Caco-2 (cell line): ENCODE results near the gene ADCY1. TPM values are rescaled to one million over a fixed set of nuclear protein-coding genes. Genes with fewer than 3 reads are reported as not detected.

Source experiments
- BruUV-seq: library from RNA; stranded (reverse); fragments of 400-500 nt; replicated peaks from 2 replicates; lab custom pipeline; 2021; lab: Mats Ljungman, UMichigan
- CTCF ChIA-PET: fragments of 300-600 bp; sonication (Branson Sonifier 250); formaldehyde crosslinking; loops from one replicate; lab custom pipeline; 2022; ENCODE audit warnings: antibody characterized with exemption; lab: Charles Lee
- POLR2A ChIA-PET: fragments of 300-600 bp; sonication (Branson Sonifier 250); formaldehyde crosslinking; loops from one replicate; lab custom pipeline; 2022; ENCODE audit warnings: antibody characterized with exemption; lab: Charles Lee
- DNase-seq, 2 experiments: peaks; one replicate each; pipeline versions ENCODE4 v3.0.0 to v3.0.0-alpha.2; 2020 to 2022
- H3K27me3 ChIP-seq: replicated peaks from 2 replicates; pipeline ENCODE4 v1.6.0; 2011; ENCODE audit warnings: low read length; ENCODE audit not compliant: control insufficient read depth, insufficient read depth
- H3K36me3 ChIP-seq: 2 replicates; pipeline ENCODE4 v1.5.1; 2011; ENCODE audit warnings: low read length; ENCODE audit not compliant: control insufficient read depth, insufficient read depth
- H3K4me1 ChIP-seq: fragments of 250-450 bp; sonication (Bioruptor Pico); 2 replicates; pipeline ENCODE4 v1.5.1; 2020; ENCODE audit warnings: mild to moderate bottlenecking
- H3K4me3 ChIP-seq: 2 replicates; pipeline ENCODE4 v1.5.1; 2011; ENCODE audit warnings: low read depth, mild to moderate bottlenecking, control low read depth, low read length
- H3K9me3 ChIP-seq: fragments of 250-450 bp; sonication (Bioruptor Pico); 2 replicates; pipeline ENCODE4 v1.5.1; 2020; ENCODE audit warnings: mild to moderate bottlenecking, moderate library complexity
- H3K27ac Mint-ChIP-seq: one replicate; pipeline ENCODE4 v1.8.0; 2022; ENCODE audit warnings: mixed read lengths; ENCODE audit not compliant: unreplicated experiment
- H3K27me3 Mint-ChIP-seq: one replicate; pipeline ENCODE4 v1.8.0; 2022; ENCODE audit warnings: mixed read lengths; ENCODE audit not compliant: insufficient read depth, unreplicated experiment
- H3K36me3 Mint-ChIP-seq: one replicate; pipeline ENCODE4 v1.8.0; 2022; ENCODE audit warnings: mild to moderate bottlenecking, mixed read lengths; ENCODE audit not compliant: insufficient read depth, unreplicated experiment
- H3K4me1 Mint-ChIP-seq: one replicate; pipeline ENCODE4 v1.8.0; 2022; ENCODE audit warnings: low read depth, mixed read lengths; ENCODE audit not compliant: unreplicated experiment
- H3K4me3 Mint-ChIP-seq: one replicate; pipeline ENCODE4 v1.8.0; 2022; ENCODE audit warnings: mild to moderate bottlenecking, moderate library complexity, mixed read lengths; ENCODE audit not compliant: unreplicated experiment
- H3K9me3 Mint-ChIP-seq: one replicate; pipeline ENCODE4 v1.8.0; 2022; ENCODE audit warnings: mixed read lengths; ENCODE audit not compliant: unreplicated experiment
- CTCF ChIP-seq, 2 experiments: fragments of 200-600 bp in 1 of 2; IDR thresholded peaks; 1 replicate in 1 of 2; 2 replicates in 1 of 2; pipeline versions ENCODE4 v1.5.1 to v1.8.0; 2011 to 2022; ENCODE audit warnings: antibody characterized with exemption in 1 of 2, control low read depth in 1 of 2, inconsistent platforms in 1 of 2, low read depth in 1 of 2, low read length in 1 of 2, mild to moderate bottlenecking in 1 of 2, moderate library complexity in 1 of 2; ENCODE audit not compliant: insufficient read depth in 1 of 2, severe bottlenecking in 1 of 2, unreplicated experiment in 1 of 2
- intact Hi-C: fragments of 100-400 bp; cut with micrococcal nuclease; formaldehyde crosslinking; loops from one replicate; pipeline ENCODE4 v1.10.0; 2022; ENCODE audit not compliant: unreplicated experiment
- total RNA-seq: library from RNA; stranded (reverse); gene quantifications from 2 replicates; pipeline ENCODE4 v1.2.3, GENCODE V29; 2022

ADCY1 gene
- total RNA-seq, 1 experiment from 2014 or later = 2.9 TPM

- Mint-ChIP-seq H3K4me1 (peaks cover 18% of the 10 kb centered on the region), H3K4me3 (no peak overlapping the region), H3K27me3 (no peaks in the 10 kb centered on the region), H3K36me3 (no peaks in the 10 kb centered on the region), H3K27ac (no peak overlapping the region), H3K9me3 (peaks cover 23% of the 10 kb centered on the region)
- no peak overlapping the region for H3K4me3 ChIP-seq
- intact Hi-C loops = no loop called here
- no TSS peak for BruUV-seq
- no peak for DNase-seq
- no peaks in the 10 kb centered on the region for H3K36me3 ChIP-seq
- CTCF ChIA-PET = no interaction called here
- 0 out of 2 replicates have a peak, but pooled peaks cover 7% of the 10 kb centered on the region for H3K4me1 ChIP-seq
- H3K27me3 ChIP-seq = no peaks in the 10 kb centered on the region
- peaks cover 5% of the 10 kb centered on the region for H3K9me3 ChIP-seq
- no peak for TF ChIP-seq CTCF (IDR thresholded peaks at IDR 0.05; ENCODE audit: insufficient read depth in 1 of 2, low read depth in 1 of 2, low read length in 1 of 2, severe bottlenecking in 1 of 2, unreplicated experiment in 1 of 2)
- POLR2A ChIA-PET = interaction anchor here (0.7 kb wide), 2 partner anchors 621 to 673 kb away, joined by 3 read pairs; no protein-coding TSS in a partner anchor
Observed at GRCh38 chr7:45623157-45623556, 49.0 kb downstream of the ADCY1 start.

DNA sequence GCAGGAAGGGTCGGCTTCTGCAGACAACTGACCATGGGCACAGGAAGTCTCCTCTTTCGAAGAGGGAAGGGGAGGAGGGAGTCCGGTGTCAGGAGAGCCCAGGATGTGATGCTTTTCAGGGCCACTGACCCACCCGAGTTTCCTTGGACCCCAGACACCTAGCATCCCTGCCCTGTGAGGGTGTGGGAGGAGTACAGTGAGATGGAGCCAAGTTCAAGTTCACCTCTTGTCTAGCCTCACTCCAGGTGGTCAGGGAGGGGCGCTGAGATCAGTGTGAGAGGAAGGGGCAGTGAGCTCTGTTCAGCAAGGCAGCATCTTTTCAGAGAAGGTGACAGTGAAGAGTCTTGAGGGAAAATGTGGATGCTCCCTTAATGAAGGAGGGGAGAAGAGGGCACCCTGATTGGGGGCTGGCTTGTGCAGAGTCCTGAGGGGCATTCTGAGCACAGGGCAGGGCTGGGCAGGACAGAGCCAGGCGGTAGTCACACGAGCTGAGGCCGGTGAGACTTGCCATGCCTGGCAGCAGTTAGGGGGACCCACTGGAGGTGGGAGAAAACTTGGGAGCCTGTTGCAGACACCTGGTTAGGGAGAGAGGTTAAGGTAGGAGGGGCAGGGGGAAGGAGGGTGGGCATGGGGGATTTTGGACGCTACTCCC is 49.7 kb downstream of the ADCY1 start:
- TF ChIP-seq CTCF (IDR thresholded peaks at IDR 0.05; ENCODE audit: insufficient read depth in 1 of 2, low read depth in 1 of 2, low read length in 1 of 2, severe bottlenecking in 1 of 2, unreplicated experiment in 1 of 2) = no peak
- no peaks in the 10 kb centered on the region for H3K36me3 Mint-ChIP-seq
- H3K9me3 ChIP-seq = no peaks in the 10 kb centered on the region
- no peaks in the 10 kb centered on the region for H3K27me3 Mint-ChIP-seq
- CTCF ChIA-PET = no interaction called here
- peaks cover 18% of the 10 kb centered on the region for H3K4me1 Mint-ChIP-seq
- POLR2A ChIA-PET = no interaction called here
- no peak for DNase-seq
- no TSS peak for BruUV-seq
- H3K36me3 ChIP-seq = no peaks in the 10 kb centered on the region
- H3K4me3 ChIP-seq = no peak overlapping the region
- H3K27ac Mint-ChIP-seq = peak overlapping the region; percentile 16
- H3K9me3 Mint-ChIP-seq = peaks cover 19% of the 10 kb centered on the region
- H3K4me3 Mint-ChIP-seq = no peak overlapping the region
- H3K27me3 ChIP-seq = no peaks in the 10 kb centered on the region
- 0 out of 2 replicates have a peak, but pooled peaks cover 7% of the 10 kb centered on the region for H3K4me1 ChIP-seq
- intact Hi-C loops = no loop called here

DNA sequence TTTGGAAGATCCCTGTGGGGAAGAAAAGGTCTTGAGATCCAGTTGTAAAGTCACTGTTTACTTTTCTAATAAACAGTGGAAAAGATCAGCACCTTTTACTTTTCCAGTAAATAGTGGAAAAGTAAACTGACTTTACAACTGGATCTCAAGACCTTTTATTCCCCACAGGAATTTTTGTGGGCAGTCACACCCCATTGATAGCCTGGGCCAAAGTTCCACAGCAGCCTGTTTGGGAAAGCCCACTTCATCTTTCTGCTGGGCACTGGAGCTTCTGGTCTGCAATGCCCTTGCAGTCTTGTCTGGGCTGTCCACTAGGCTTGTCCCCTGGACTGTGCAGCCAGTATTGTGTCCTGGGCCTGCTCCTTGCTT is 50.2 kb downstream of the ADCY1 start:
- H3K36me3 Mint-ChIP-seq = no peaks in the 10 kb centered on the region
- Histone ChIP-seq H3K27me3 (no peaks in the 10 kb centered on the region), H3K36me3 (no peaks in the 10 kb centered on the region), H3K9me3 (no peaks in the 10 kb centered on the region), H3K4me3 (no peak overlapping the region), H3K4me1 (0 out of 2 replicates have a peak, but pooled peaks cover 7% of the 10 kb centered on the region)
- H3K9me3 Mint-ChIP-seq = peaks cover 14% of the 10 kb centered on the region
- H3K27me3 Mint-ChIP-seq = no peaks in the 10 kb centered on the region
- ChIA-PET CTCF (no interaction called here), POLR2A (no interaction called here)
- peaks cover 18% of the 10 kb centered on the region for H3K4me1 Mint-ChIP-seq
- BruUV-seq = no TSS peak
- H3K27ac Mint-ChIP-seq = peak overlapping the region; percentile 16
- H3K4me3 Mint-ChIP-seq = no peak overlapping the region
- no peak for TF ChIP-seq CTCF (IDR thresholded peaks at IDR 0.05; ENCODE audit: insufficient read depth in 1 of 2, low read depth in 1 of 2, low read length in 1 of 2, severe bottlenecking in 1 of 2, unreplicated experiment in 1 of 2)
- intact Hi-C loops = no loop called here
- DNase-seq = peak in 1 of 2 experiments; percentile 26
